GM18858 (cell line): ENCODE data around the gene IL26.
A peak's percentile ranks its signal among the peaks of the same experiment; 100 is the strongest.
"Not testable (repeated sequence)": the region's sequence is repeated elsewhere in the genome, so short reads cannot be mapped to it uniquely, and the experiment has no call there.

ENCODE experiments used
- ATAC-seq: cut with Tn5 transposase; IDR thresholded peaks from one replicate; pipeline ENCODE4 v1.9.1; 2021; ENCODE audit not compliant: unreplicated experiment

The IL26 gene

DNA sequence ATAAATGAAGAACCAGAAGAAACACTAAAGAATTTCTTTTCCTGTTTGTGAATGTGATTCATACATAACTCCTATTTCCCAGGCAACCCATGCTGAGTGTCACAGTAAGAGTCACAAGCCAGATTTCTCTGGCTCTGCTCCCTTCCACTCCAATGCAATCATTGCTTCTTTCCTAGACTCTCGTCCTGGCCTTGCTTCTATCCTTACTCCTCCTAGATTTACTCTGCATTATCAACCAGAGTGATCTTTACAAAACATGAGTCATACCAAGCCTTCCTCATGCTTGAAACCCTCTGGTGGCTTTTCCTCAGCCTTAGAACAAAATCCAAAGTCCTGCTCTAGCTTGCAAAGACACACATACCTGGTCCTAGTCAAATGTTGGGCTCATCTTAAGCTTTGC, 14.5 kb upstream of the IL26 start:
- no peak for ATAC-seq

DNA sequence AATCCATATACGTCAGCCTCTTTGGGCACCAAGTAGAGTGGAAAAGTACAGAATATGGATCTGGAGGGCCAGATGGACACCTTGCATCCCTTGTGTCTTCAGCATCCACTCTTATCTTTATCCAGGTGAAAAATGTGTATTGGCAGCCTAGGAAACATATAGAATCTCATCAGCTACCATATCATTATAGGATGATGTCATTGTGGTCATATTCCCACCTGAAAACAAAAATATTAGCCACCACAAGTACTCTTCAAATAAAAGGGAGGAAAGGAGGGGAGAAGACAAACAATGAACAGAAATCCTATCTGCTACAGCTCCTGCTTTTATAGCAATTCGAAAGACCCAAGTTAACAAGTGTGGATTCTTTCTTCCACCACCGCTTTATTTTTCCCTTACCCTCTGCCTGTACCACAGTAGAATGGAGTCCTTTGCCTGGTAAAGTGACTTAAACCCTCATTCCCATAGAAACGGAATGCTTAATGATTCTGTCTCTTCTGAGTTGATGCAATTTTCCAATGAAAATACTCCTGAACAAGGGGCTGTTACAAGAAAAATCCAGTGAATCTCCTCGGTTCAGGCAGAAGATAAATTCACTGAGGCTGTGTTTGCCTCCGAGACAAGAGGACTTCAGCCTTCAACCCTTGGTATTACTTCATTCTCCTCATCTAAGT, 13.8 kb upstream of the IL26 start:
- ATAC-seq: no peak

DNA sequence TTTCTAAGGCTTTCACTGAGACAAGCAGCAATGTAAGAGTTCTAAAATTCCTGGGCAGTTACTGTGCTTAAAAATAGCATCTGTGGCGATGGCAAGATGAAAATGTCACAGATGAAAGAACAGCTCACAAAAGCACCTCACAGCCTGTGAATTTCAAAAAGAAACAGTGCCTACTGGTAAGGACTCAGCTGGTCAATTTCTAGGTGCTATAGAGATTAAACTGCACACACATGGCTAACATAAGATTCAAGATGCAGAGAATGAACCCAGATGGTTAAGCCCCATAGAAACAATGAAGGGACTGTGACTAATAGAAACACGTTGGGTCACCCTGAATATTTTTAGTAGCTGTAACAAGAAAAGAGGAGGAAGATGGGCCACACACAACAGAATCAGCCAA, 12.0 kb upstream of the IL26 start:
- ATAC-seq: no peak

DNA sequence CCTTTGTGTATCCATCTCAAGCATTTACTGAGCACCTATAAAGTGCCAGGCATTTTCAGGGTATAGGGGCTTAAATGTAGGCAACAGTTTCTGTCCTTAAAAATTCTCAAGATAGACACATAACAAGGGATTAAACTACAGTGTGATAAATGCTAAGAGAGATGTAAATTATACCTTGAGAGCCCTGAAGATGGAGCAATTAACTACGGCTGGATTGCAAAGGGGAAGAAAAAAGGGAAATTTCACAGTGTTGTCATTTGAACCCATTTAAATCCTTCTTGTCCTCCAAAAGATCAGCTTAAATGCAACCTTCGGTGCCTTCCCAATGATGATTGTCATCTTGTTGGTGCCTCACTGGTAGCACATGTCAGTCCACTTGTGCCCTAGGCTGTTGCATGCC, 11.5 kb upstream of the IL26 start:
- ATAC-seq: no peak

DNA sequence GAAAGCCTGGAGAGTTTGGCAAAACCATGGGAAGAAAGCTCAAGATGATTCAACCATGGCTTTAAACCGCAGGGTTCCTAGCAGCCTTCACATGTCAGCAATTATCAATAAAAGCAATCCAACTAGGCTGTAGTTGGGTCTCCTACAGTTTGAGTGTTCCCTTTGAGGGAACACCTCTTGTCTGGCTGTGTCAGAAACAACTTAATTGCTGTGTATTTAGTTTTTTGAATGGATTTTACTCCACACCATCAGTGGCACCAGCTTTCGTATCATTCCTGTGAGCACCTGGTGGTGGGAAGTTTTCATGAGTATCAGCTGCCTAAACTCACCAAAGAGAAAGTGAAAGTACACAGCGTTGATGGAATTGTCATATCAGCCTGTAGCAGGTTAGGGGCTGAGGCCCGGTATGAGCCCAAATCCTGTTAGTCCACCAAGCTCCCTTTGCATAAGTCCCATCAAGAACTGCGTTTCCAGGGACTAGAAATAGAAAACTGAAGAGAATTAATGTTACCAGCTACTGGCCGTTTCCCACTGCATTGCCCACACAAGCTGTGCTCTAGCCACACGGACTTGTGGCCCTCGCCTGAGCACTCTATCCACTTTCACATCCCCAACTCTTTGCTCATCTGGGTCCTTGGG, 10.9 kb upstream of the IL26 start:
- ATAC-seq: peak; percentile 54

DNA sequence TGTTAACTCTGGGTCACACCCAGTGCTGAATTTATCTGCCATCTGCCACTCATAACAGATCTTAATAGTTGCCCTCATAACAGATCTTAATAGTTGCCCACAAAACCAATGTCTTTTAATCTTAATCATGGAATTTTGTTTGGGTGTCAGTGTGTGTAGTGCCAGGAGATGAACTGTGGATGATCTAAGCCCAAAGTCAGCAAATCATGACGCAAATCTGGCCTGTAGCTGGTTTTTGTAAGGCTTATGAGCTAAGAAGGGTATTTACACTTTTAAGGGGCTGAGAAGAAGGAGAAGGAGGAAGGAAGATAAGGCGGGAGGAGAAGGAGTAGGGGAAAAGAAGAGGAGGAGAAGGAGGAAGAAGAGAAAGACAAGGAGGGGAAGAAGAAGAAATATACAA, 10.0 kb upstream of the IL26 start:
- no peak for ATAC-seq

DNA sequence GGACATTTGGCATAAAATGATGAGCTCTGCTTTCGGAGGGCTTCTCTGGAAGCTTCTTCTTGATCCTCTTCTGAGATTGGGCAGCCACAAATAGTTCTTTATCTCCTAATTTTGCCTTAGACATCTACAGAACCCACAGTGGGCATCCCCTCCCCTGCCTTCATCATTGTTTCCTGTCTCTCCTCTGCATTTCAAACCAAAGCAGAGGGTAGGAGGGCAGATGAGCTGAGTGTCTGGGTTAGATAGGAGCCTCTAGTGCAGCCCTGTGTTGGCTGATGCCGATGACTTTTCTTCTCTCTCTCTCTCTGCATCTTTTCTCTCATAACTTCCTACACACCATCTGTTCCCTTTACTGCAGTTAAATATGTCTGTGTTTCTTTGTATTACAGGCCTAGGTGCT, 8.5 kb upstream of the IL26 start:
- no peak for ATAC-seq

DNA sequence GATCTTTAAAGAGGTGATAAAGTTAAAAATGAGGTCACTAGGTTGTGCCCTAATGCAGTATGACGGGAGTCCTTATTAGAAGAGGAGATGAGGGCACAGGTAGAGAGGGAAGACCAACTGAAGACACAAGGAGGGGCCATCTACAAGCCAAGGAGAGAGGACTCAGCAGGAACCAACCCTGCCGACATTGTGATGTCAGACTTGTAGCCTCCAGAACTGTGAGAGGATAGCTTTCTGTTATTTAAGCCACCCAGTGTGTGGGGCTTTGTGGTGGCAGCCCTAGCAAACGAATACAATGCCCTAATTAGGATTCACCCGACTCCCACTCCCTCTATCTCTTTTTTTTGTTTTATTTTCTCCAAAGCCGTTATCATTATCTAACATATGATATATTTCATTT, 7.9 kb upstream of the IL26 start:
- no peak for ATAC-seq

DNA sequence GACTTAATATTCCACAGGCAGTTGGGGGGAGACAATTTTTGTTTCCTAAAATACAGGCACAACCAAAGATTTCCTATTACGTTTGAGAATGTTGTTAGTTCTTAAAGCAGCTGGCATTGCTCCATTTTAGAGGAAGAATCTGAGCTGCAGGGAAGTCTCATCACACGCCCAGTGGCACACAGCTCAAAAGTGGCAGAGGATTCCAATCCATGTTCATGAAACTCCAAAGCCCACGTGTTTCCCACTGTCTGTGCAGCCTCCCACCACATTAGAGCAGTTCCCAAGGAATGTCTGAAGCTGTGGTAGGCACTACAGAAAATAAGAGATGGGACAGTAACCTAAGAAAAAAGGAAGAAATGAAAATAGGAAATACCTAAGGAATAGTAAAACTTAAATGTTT, 6.1 kb upstream of the IL26 start:
- ATAC-seq: no peak

DNA sequence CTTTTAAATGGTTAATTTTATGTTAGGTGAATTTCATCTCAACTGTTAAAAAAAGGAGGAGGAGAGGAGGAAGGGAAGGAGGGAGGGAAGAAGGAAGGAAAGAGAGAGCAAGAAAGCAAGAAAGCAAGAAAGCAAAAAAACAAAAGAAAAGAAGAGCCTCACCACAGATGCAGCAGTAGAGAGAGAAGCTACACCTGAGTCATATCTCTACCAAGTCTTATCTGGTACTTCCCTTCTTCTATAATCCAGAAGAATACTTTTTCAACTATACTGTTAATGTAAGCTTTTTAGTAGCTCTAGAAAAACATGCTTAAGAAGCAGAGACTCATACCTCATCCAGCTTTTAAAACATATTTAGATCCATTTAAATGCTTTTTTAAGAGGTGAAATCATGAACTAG, 5.6 kb upstream of the IL26 start:
- ATAC-seq: peak; percentile 46

DNA sequence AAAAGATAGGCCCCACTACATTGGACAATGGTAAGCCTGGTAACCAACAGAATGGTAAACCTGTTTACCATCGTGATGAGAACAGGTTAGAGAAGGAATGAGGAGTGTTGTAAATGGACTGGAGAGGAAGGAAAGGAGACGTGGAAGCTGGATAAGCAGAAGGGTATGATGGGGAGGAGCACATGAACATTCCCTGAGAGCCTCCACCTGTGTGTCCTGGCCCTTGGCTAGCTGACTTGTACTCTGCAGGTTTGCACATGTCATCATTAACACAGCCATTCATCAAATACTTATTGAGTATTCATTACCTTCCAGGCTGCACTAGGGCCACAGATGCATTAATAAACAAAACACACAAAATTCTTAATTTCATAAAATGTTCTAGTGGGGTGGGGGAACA, 4.3 kb upstream of the IL26 start:
- no peak for ATAC-seq

DNA sequence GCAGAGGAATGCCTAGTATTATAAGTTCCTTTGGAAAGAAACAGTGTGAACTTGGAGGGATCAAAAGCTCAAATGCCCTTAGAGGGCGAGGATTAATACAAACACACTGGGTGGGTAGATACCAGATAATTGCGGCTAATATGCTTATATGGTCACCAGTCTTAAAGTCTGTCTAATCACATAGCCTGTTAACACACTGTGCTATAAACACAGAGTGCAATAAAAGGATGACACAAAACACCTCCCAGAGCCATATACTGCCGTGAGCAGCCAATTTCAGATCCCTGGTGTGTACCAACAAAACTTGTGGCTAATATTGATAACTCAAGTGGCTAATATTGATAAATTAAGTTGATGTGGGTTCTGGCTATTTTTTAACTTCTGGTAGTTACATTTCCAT, 1.7 kb upstream of the IL26 start:
- ATAC-seq: no peak

DNA sequence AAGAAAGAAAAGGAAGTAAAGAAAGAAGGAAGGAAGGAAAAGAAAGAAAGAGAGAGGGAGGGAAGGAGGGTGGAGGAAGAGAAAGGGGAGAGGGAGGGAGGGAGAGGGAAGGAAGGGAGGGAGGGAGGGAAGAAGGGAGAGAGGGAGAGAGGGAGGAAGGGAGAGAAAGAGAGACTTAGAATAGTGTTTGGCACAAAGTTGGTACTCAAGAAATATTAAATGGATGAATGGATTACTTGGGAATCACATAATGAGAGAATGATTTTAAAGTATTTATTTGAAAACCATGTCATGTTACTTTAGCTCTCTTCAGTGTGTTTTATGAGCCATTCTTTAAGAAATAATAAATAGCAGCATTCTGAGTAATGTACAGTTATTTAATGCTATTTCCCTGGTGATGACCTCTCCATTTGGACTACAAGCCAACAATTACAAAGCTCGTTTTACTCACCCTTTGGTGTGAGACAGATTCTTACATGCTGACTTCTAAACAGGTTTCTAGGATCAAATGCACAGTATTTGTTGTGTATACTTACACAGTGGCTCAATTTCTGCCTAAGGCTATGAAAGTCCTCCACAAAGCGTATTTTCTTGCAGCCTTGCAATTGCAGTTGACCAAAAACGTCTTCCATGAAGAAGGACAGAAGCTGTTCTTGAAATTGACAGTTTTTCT, 861 bp downstream of the IL26 start:
- no peak for ATAC-seq

DNA sequence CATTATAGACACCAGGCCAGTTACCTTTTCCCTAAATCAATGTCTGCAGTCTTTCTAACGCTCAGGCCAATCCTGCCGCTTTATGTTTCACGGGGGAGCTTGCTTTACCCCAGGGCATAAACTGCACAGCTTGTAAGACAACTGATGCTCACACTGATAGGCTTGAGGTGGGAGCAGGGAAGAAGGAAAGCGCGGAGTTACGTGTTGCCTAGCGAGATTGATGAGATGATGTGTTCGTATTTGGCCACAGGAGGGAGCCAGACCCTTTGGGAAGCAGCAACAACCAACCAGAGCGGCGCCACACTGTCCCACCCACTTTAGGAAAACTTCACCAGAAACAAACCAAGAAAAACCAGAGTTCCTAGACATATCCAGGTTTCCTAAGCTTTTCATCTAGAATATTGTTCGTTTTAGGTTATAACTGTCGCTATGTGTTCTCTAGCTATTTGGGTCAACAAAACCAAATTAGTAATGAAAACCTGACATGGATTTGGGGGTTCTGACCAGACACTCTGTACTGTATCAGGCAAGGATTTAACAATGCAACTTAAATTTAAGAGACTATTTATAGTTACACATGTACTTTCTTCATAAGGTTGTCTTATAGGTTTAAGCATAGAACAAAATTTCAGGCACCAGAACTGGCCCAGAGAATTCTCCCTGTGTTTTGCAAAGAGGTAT, 2.4 kb downstream of the IL26 start:
- peak; percentile 79 for ATAC-seq

DNA sequence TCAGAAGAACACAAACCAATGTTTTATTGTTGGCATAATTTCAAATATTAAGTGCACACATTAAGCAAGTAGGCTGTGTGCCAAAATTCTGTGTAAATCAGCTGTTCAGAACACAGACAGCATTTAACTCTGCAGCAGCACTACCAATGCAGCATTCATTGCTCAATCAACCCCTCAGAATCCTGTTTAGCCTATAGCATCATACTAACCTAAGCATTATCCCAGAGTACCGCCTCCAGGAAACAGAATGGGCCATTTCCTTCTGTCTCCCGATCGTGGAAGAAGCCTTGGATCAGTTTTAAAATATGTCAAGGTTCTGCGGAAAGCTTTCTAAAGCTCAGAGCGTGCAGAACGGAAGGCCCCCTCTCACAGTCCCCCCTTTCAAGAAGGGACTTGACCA, 3.3 kb downstream of the IL26 start:
- no peak for ATAC-seq

DNA sequence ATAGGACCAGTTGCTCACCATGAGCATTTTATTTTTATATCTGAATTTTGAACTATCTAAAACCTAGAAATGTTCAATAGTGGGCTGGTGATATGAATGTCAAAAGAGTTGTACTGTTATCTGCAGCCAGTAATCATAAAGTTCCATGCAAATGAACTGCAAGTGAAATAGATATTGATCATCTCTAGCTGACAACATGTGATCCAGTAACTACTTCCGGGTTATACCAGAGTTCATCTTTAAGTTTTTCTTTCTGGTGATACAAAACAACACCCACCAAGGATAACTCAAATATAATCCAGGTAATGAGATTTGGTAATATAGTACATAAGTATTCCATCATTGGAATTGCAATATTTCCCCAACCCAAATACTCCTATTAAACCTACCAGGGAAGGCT, 4.1 kb downstream of the IL26 start:
- no peak for ATAC-seq

DNA sequence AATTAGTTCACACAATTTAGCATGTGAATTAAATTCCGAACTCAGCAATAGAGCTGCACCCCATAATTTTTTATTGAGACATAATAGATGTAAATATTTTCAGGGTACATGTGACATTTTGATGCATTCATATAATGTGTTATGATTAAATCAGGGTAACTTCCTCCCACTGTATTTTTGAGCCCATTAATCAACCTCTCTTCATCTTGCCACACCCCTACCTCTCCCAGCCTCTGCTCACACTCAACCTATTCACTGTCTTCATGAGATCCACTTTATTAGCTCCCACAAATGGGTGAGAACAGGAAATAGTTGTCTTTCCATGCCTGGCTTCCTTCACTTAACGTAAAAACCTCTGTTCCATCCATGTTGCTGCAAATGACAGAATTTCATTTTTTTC, 14.7 kb downstream of the IL26 start:
- no peak for ATAC-seq

DNA sequence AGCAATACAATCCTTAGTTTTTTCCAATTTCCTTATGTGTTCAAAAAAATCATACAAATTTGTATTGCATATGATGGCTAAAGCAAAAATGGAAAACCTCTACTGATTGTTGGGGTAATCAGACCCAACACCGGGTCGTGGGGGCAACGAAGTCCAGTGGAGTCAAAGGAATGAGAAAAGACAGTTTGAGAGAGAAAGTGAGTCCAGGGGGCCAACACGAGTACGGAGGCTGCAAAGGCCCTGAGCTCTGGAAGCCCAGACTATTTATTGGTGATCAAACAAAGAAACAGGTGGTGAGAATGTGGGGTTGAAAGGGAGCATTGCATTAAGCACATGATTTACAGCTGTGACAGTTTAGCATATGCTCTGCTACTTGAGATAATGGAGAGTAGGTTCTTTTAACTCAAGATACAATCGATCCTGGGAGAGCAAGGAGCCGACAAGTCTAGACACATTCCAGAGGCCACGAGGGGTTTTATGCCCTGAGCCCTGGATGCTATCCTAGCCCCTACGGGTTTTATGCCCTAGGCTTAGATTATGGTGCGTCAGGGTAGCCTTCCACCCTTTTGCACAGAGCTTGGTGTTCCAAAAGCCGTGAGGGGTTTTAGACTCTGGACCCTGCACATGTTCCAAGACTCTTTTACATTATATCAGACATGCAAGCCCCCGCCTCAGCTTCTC, 16.4 kb downstream of the IL26 start:
- not testable (repeated sequence) for ATAC-seq

DNA sequence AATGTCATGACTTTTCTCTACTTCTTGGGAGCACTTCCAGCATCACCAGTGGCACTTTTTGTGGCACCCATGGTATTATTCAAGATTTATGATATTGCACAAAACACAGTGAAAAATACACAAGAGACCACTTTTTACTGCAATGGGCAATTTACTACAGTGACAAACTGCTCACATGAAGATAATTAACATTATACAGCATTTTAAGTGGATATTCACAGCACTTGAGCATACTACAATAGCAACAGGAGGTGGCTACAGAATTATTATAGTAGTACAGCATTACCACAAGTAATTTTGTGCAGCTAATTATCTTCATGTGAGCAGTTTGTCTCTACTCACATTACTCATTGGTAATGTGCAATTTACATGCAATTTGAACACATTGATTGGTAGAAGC, 18.3 kb downstream of the IL26 start:
- no peak for ATAC-seq

DNA sequence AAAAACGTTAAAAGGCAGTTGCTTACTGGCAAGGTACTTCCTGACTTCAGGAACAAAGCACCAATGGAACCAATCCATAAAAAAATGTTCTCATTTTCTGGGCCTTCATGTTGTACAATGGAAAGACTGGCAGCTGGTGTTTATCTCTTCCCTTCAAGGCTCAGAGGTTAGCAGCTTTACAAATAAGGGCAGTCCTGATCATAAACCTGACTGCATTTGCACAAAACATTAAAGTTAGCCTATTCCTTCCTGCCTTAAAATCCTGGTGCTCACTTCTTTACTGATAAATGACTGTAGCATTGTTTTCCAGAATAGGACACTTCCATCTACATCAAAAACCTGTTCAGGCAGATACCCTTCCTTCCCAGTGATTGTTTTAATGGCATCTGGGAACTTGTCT, 19.2 kb downstream of the IL26 start:
- no peak for ATAC-seq

DNA sequence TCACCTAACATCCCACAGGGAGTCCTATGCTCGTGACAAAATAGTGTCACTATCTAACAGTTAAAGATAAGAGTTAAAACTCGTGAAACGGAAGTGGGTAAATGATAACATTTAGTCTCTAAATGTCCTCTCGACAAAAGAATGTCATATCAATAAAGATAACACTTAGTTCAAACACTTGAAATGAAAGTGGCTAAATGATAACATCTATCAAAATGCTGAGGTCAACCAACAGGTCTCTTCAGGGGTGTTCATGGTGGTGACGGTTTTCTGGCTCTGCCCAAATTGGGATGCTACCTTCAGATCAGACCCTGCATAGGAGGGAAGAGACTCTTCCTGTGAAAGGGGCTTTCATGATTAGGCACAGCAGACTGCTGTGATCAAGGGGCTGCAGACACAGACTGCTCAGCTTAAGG, 22.1 kb downstream of the IL26 start:
- no peak for ATAC-seq
